OCI-LY3 (cell line): ENCODE results near the gene ANLN.

Source experiments
- CTCF ChIP-seq: fragments of 200-600, 300-600 bp; sonication (generic); IDR thresholded peaks from 2 replicates; pipeline ENCODE4 v1.5.1; 2014; ENCODE audit warnings: antibody characterized with exemption, low read length, low read depth
- EZH2phosphoT487 ChIP-seq: fragments of 200-600 bp; shearing (Covaris generic); IDR thresholded peaks from 2 replicates; pipeline ENCODE4 v1.6.1; 2018; ENCODE audit warnings: antibody characterized with exemption, mixed run types, low read depth

- peak; percentile 72 for TF ChIP-seq CTCF
- TF ChIP-seq EZH2phosphoT487: no peak
These were observed 84.0 kb downstream of the ANLN start for GRCh38 chr7:36473454-36474282.
